Thoracic aorta (tissue), 2 donors: ENCODE results near the gene FXYD4. TPM values are rescaled to one million over a fixed set of nuclear protein-coding genes. Genes with fewer than 3 reads are reported as not detected.

ENCODE experiments used
- ATAC-seq: fragments of 150-250 bp; one replicate; pipeline ENCODE4 v1.8.0; 2017; ENCODE audit warnings: low read depth; ENCODE audit not compliant: insufficient number of reproducible peaks, low FRiP score
- DNase-seq: peaks from one replicate; pipeline ENCODE4 v3.0.0-alpha.2; 2020; ENCODE audit warnings: low spot score
- H3K27ac ChIP-seq, 2 donors: fragments of 200-600 bp; sonication (generic); 1 replicate in 1 of 2; 2 replicates in 1 of 2; pipeline ENCODE4 v1.5.1; 2016; ENCODE audit warnings: mild to moderate bottlenecking in 2 of 2, moderate library complexity in 2 of 2
- H3K27me3 ChIP-seq: fragments of 200-600 bp; sonication (generic); replicated peaks from 2 replicates; pipeline ENCODE4 v1.6.0; 2016; ENCODE audit warnings: mild to moderate bottlenecking; ENCODE audit not compliant: insufficient read depth
- H3K36me3 ChIP-seq: fragments of 200-600 bp; sonication (generic); one replicate; pipeline ENCODE4 v1.5.1; 2016
- H3K4me1 ChIP-seq, 2 donors: fragments of 200-600 bp; sonication (generic); 1 replicate in 1 of 2; 2 replicates in 1 of 2; pipeline versions ENCODE4 v1.5.1 to v1.6.0; 2016; ENCODE audit warnings: low read depth in 2 of 2, mild to moderate bottlenecking in 1 of 2; ENCODE audit not compliant: control insufficient read depth in 1 of 2
- H3K4me3 ChIP-seq: fragments of 200-600 bp; sonication (generic); 2 replicates; pipeline ENCODE4 v1.5.1; 2016; ENCODE audit warnings: mild to moderate bottlenecking
- H3K9me3 ChIP-seq: fragments of 200-600 bp; sonication (generic); 2 replicates; pipeline ENCODE4 v1.5.1; 2016
- CTCF ChIP-seq: fragments of 200-600 bp; sonication (generic); IDR thresholded peaks from one replicate; pipeline ENCODE4 v1.5.1; 2019; ENCODE audit warnings: antibody characterized with exemption
- total RNA-seq, 2 donors: library from RNA; depleted of rRNA; stranded (reverse); fragments of >200 nt; gene quantifications; one replicate each; pipeline versions ENCODE4 v1.1.0 to v1.2.3, GENCODE V29; 2016

FXYD4 gene
- total RNA-seq, 2 donors from 2014 or later, result not detected

- Histone ChIP-seq H3K27ac (no peak overlapping the region), H3K4me1 (no peaks in the 10 kb centered on the region), H3K9me3 (no peaks in the 10 kb centered on the region), H3K36me3 (no peaks in the 10 kb centered on the region), H3K4me3 (no peak overlapping the region), H3K27me3 (no peaks in the 10 kb centered on the region)
- DNase-seq, result no peak
- ATAC-seq, result no peak
- no peak for TF ChIP-seq CTCF
Measured at GRCh38 chr10:43340619-43341018, 30.8 kb upstream of the FXYD4 start.

- Histone ChIP-seq H3K27me3 (no peaks in the 10 kb centered on the region), H3K36me3 (no peaks in the 10 kb centered on the region), H3K4me1 (no peaks in the 10 kb centered on the region), H3K9me3 (no peaks in the 10 kb centered on the region), H3K4me3 (no peak overlapping the region), H3K27ac (no peak overlapping the region)
- ATAC-seq (no peak), DNase-seq (no peak)
- no peak for TF ChIP-seq CTCF
Measured at GRCh38 chr10:43341450-43341849, 30.0 kb upstream of the FXYD4 start.

GRCh38 chr10:43342279-43343125, 28.9 kb upstream of the FXYD4 start:
- Histone ChIP-seq H3K4me3 (no peak overlapping the region), H3K27ac (no peak overlapping the region), H3K36me3 (no peaks in the 10 kb centered on the region), H3K27me3 (no peaks in the 10 kb centered on the region), H3K9me3 (no peaks in the 10 kb centered on the region), H3K4me1 (no peaks in the 10 kb centered on the region)
- TF ChIP-seq CTCF, result no peak
- ATAC-seq (no peak), DNase-seq (no peak)

GRCh38 chr10:43343126-43343525, 28.3 kb upstream of the FXYD4 start:
- ATAC-seq (no peak), DNase-seq (no peak)
- no peak overlapping the region for H3K4me3 ChIP-seq
- TF ChIP-seq CTCF, result no peak
- no peaks in the 10 kb centered on the region for H3K27me3 ChIP-seq
- no peaks in the 10 kb centered on the region for H3K9me3 ChIP-seq
- H3K36me3 ChIP-seq, result no peaks in the 10 kb centered on the region
- H3K4me1 ChIP-seq, result no peaks in the 10 kb centered on the region
- no peak overlapping the region for H3K27ac ChIP-seq

GRCh38 chr10:43344051-43344450, 27.4 kb upstream of the FXYD4 start:
- H3K36me3 ChIP-seq, result no peaks in the 10 kb centered on the region
- ATAC-seq, result no peak
- DNase-seq, result no peak
- H3K27me3 ChIP-seq, result no peaks in the 10 kb centered on the region
- no peak overlapping the region for H3K4me3 ChIP-seq
- H3K27ac ChIP-seq, result no peak overlapping the region
- H3K9me3 ChIP-seq, result no peaks in the 10 kb centered on the region
- no peaks in the 10 kb centered on the region for H3K4me1 ChIP-seq
- TF ChIP-seq CTCF, result no peak
